Esophagus mucosa (tissue), 1 donor: ENCODE measurements around the gene AP2A2. TPM values are rescaled to one million over a fixed set of nuclear protein-coding genes. Genes with fewer than 3 reads are reported as not detected.

Source experiments
- ATAC-seq: fragments of 200-7000 bp; cut with Tn5 transposase; one replicate; pipeline ENCODE4 v1.9.1; 2020
- total RNA-seq: library from RNA; stranded (reverse); gene quantifications from one replicate; pipeline ENCODE4 v1.2.4, GENCODE V29; 2023
- donor health status: DM: yes; HTN: yes; CAD: no.

Gene AP2A2
- total RNA-seq, 1 donor from 2014 or later = 34.9 TPM

DNA sequence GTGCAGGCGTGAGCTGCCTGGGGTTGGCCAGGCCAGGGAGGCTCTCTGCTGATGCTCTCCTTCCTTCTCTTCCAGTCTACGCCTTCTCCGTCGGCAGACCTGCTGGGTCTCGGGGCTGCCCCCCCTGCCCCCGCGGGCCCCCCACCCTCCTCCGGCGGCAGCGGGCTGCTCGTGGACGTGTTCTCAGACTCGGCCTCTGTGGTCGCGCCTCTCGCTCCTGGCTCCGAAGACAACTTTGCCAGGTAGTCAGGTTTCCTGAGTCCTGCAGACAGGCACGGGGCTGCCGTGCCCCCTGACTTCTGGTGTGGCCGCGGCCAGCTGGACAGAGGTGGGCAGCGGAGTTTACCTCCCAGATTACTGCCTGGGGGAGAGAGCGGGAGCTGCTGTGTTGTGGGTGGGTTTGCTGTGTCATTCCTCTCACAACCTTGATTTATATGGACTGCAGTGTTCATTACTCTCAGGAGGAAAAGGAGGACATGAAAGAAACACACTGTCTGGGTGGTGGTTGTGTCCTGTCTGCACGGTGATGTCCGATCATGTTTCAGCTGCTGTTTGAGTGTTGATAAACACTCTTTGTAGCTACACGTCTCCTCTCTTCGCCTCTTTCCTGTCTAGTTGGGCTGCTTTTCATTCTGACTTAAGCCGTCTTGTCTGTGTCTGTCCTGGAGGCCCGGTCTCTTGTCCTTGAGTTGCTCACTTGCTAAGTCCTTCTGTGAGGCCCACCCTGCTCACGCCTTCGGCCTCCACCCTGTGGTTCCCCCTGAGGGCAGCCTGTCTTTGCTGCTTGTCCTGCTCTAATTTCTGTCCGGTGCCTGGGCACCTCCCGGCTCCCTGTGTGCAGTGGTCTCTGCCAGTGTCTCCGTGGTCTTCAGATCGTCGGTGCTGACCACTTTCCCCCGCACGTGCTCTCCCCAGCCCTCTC, 74.9 kb downstream of the AP2A2 start:
- no peak for ATAC-seq

- ATAC-seq = no peak
Observed at GRCh38 chr11:1001617-1002405, 76.1 kb downstream of the AP2A2 start.

GRCh38 chr11:1002406-1002984, 76.8 kb downstream of the AP2A2 start:
- no peak for ATAC-seq

- ATAC-seq = no peak
Observed at GRCh38 chr11:1003159-1003558, 77.5 kb downstream of the AP2A2 start.

GRCh38 chr11:1005928-1006327, 80.3 kb downstream of the AP2A2 start:
- ATAC-seq = peak; percentile 21

DNA sequence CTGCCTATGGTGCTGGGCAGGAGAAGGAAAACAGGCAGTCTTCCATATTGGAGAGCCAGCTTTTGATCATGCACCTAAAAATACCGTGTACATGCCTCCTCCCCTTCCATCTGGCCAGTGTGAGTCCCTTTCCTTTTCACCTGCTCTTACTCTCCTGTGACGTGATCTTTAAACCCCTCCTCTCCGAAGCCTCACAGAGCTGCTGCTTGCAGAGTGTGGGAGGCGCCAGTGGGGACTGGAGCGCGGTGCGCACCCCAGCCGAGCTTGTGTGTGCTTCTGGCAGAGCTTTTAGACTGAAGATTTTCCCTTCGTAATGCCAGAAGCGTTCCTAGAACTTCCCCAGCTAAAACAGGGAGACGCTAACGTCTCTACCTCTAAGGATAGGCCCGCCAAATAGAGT, 81.1 kb downstream of the AP2A2 start:
- no peak for ATAC-seq

DNA sequence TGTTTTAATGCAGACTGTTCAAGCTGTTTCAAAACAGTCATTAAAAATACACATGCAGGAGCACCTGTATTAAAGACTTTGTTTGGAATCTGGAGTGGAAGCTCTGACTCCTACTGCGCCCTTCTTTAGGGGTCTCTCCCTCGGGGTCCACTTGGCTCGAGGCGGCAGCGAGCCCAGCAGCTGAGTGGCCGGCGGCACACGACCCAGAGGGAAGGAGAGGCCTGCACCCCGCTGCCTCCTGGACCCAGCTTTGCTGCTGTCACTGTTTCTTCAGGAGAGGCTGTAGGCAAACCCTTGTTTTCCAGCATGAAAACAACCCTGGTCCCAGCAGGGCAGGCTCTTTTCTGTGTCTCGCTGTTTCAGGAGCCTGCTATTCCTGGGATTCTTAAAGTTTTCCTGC, 81.6 kb downstream of the AP2A2 start:
- no peak for ATAC-seq

DNA sequence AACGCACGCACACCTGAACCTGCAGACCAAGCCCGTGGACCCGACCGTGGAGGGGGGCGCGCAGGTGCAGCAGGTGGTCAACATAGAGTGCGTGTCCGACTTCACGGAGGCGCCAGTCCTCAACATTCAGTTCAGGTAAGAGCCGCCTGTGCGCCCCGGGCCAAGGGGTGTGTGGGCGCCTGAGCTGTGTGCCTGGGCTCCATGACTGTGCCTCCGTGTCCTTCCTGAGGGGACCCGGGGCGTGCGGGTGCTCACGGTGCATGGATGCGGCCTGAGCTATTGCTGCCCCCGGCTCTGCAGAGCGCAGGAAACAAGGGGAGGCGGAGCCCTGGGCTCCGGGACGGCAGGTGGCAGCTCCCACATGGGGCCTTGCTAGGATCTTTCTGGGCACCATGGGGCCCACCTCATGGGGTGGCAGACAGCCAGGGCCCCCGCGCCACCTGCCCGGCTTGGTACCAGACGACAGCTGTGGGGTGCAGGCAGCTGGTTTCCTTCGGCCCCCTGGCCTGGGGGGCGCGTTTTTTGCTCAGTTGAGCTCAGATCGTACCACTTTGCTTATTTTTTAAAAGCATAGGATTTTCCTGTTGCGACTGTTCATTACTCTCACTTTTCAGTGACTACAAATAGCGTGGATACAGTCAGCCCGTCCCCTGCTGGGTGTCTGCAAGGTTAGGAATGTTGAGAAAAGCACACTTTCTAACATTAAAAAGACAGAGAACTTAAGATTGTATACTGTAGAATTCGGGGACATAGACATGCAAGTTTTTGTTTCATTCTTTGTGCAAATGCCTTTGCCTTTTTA, 82.5 kb downstream of the AP2A2 start:
- ATAC-seq = no peak

- ATAC-seq = no peak
Observed at GRCh38 chr11:1008803-1009145, 83.1 kb downstream of the AP2A2 start.

DNA sequence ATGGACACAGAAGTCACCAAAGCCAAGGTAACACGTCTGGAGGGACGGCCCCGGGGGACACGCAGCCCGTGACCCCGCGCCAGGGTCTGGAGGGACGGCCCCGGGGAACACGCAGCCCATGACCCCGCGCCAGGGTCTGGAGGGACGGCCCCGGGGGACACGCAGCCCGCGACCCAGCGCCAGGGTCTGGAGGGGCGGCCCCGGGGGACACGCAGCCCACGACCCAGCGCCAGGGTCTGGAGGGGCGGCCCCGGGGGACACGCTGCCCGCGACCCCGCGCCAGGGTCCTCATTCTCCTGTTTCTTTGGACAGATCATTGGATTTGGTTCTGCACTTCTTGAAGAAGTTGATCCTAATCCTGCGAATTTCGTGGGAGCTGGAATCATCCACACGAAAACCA, 83.7 kb downstream of the AP2A2 start:
- no peak for ATAC-seq

GRCh38 chr11:1009991-1010390, 84.3 kb downstream of the AP2A2 start:
- no peak for ATAC-seq

DNA sequence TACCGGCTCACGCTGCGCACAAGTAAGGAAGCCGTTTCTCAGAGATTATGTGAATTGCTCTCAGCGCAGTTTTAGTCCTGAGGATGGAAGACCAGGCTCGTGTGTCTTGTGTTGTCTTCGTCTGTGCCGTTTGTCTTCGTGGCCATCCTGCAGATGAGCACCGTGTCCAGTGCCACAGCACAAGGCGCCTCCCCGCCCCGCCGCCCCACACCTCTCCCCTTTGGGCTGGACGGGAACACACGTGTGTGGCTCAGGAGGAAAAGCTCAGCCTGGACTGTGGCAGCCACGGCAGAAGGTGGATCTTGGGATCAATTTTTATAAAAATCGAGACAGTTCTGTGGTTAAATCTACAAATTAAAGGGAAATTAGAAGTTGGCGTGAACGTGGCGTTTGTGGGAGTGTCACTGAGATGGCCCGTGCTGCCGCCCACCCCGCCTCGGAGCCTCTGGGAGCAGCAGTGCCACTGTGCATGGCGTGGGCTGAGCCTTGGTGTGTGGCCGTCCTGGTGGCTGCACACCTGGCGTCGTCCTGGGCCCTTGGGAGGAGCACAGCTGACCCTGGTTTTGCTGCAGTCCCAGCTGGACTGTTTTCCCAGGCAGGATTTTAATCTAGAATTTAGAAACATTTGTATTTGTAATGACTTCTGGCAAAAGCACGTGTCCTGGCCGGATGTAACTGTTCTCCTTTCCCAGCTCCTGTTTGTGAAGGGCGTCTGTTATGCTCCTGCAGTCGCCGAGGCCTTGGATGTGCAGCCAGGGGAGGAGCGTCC, 85.1 kb downstream of the AP2A2 start:
- ATAC-seq = no peak

GRCh38 chr11:1011320-1011698, 85.6 kb downstream of the AP2A2 start:
- no peak for ATAC-seq

GRCh38 chr11:1012291-1012690, 86.6 kb downstream of the AP2A2 start:
- ATAC-seq = no peak

GRCh38 chr11:1012740-1013630, 87.3 kb downstream of the AP2A2 start:
- no peak for ATAC-seq

- ATAC-seq = no peak
Observed at GRCh38 chr11:1013631-1013935, 87.9 kb downstream of the AP2A2 start.

DNA sequence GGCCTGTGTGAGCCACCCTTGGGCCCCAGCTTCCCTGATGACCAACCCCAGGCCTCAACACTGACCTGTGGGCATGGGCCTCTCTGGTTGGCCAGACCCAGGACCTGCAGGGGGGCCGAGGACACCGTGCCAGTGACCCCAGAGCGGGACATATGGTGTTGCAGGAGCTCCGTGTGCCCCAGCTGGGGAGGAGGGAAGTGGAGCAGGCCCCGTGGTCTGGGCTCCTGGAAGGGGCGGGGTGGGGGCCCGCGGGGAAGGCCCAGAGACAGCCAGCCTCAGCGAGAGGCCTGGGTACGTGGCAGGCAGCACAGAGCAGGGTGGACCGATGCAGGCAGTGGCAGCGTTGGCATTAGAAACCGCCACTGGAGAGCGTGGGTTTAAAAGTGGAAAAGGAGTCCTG, 88.6 kb downstream of the AP2A2 start:
- ATAC-seq = no peak

DNA sequence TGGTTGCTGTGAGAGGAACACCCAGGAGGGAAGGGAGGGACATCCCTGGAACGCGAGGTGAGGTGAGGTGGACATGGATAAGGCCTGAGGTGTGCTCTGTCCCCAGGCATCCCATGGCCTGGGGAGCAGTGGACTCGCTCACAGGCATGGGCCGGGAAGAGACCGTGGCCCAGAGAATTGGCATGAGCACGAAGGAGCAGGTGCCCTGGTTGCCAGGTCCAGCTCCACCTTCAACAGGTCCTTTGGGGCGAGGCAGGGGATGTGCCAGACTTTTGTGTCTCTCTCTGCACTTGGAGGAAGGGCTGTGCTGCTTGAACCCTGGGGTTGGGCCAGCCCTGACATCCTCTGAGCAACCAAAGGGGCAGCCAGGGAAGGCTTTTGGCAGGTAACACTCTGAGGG, 89.4 kb downstream of the AP2A2 start:
- no peak for ATAC-seq

DNA sequence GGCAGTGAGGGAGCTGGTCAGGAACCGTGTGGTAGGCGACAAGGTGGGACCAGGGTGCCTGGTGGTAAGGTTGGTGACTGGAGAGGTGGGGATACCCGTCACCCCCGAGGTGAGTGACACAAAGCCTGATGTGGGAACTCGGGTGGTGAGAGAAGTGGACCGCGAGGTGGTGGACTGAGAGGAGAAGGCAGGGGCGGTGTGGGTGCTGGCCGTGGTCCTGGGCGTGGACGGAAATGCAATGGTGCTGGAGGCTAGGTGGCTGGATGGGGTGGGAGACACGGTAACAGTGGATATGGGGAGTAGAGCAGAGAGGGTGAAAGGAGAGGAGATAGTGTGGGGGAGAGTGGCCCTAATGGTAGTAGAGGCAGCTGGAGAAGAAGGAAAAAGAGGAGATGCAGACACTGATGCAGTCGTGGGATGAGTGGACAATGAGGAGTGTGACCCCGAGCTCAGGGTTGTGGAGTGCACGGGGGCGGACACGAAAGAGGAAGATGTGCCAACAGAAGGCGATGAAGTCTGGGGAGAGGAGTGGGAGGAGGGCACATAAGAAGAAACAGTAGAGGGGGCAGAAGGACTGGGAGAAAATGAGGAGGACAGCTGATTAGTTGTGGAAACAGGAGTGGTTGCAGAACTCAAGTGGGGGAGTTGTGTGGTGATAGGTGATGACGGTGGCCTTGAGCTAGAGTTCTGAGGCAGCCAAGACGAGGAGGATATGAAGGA, 90.3 kb downstream of the AP2A2 start:
- no peak for ATAC-seq

GRCh38 chr11:1016610-1017126, 91.0 kb downstream of the AP2A2 start:
- ATAC-seq = peak; percentile 52
